GM18861 (cell line): ENCODE data around the gene ARHGAP18.

Source experiments
- ATAC-seq: cut with Tn5 transposase; IDR thresholded peaks from one replicate; pipeline ENCODE4 v1.9.1; 2021; ENCODE audit not compliant: unreplicated experiment

ARHGAP18 gene

DNA sequence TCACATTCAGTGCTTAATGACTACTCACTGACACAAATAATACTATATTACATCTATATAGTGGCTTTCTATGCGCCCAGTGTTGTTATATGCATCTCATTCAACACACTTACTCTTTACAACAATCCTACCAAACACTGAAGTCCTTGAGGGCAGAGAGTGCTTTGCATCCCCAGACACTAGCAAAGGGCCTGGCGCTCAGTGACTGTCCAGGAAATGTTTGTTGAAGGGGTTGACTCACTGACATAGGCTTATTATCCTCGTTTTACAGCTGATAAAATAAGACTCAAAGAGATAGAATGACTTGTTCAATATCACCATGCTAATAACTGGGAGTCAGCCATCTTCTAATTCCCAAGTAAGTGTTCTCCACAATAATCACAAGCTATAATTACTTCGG is 163.3 kb downstream of the ARHGAP18 start:
- ATAC-seq, result no peak

DNA sequence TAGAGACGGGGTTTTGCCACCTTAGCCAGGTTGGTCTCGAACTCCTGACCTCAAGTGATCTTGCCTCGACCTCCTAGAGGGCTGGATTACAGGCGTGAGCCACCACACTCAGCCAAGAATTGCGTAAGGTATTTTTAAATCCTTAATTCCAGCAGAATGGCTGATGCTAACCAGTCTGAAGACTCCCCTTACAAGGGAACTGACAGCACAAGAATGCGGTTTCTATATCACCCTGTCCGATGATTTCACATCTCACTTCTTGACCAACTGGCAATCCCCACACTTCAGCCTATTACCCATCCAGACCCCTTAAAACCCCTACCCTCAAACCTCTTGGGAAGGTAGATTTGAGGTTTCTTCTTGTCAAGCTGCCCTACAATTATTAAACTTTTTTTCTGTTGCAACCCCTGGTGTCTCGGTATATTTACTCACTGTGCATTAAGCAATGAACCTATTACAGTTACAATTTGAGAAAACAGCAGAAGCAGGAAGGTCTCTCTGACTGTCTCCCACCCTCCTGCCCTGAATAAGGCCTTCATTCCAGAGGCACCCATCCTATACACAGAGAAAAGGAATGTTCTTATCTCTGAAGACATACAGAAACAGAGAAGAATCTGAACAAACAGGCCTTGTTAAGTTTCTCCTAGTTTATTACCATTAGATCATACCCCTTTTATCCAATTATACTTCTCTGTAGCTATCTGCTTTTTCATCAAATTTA is 164.9 kb downstream of the ARHGAP18 start:
- ATAC-seq, result no peak

DNA sequence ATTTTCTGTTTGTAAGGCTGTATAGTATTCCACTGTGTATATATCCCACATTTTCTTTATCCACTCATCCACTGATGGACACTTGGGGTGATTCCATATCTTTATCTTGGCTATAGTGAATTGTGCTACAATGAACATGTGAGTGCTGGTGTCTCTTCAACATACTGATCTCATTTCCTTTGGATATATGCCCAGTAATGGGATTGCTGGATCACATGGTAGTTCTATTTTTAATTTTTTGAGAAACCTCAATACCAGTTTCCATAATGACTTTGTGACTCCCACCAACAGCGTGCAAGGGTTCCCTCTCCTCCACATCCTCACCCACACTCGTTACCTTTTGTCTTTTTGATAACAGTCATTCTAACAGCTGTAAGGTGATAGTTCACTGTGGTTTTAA is 166.0 kb downstream of the ARHGAP18 start:
- ATAC-seq, result no peak

DNA sequence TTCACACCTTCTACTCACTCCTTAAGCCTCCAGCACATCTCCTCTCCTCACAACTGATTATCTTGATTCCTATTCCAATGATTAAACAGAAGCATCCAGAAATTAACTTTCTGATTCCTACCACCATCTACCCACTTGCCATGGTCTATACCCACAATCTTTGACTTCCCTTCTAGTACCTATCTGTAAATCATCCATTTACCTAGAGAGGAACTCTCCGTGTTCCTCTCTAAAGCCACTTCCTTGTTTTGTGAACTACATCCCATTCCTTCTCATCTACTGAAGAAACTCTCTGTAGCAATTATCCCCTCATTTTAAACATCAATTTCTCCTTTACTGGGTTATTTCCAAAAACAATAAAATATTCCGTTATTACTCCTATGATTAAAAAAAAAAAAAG is 167.3 kb downstream of the ARHGAP18 start:
- ATAC-seq, result no peak

DNA sequence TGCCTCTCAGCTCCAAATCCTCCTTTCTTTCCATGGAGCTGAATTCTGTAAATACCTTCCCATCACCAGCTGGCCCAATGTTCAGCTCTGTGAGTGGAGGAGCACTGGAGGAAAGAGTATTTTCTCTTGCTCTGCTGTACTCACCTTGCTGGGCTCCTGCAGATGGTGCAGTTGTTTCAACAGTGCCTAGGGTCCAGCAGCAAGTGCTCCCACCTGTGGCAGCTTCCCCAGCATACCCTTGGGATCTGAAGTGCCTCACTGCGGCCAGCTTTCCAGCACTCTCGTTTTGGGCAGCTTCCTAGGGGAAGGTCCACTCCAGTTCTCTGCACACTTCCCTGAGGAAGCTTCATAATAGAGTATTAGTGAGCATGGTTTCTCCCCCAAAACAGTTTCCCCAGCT is 170.9 kb downstream of the ARHGAP18 start:
- no peak for ATAC-seq

DNA sequence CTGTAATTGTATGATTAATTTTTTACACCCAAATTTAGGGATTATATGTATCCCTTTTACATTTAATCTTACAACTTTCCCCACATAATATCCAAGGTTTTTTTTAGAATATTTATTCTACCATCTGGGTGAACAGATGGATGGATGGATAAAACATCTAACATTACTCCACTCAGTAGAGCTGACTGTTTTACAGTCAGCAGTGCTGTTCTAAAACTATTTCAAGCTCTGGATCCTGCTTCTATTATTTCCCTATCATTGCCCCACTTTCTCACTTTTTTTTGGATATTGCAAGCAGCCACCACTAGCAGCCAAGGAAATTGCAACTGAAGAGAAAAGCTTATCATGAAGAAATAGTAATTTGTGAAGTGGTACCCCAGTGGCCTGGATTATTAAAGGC is 173.7 kb downstream of the ARHGAP18 start:
- no peak for ATAC-seq

DNA sequence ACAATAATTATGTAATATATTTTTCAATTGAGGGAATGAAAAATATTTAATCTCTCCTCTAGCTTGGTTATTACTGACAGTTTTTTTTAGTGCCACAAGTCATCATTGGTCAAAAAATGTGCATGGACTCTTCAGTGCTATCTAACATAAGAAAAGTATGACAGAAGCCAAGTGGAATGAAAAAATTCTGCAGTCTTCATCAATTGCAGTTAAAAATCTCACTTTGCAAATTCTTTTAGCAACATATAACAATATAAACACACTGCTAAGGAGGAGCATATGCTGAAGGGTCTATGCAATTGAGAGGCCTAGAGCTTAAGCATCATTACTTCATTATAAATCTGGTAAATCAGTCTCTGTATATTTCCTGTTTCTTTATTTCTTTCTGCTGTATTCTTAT is 175.1 kb downstream of the ARHGAP18 start:
- ATAC-seq, result no peak
